ENCODE results near the gene SLC34A3. TPM values are rescaled to one million over a fixed set of nuclear protein-coding genes. Genes with fewer than 3 reads are reported as not detected.

SLC34A3 gene
- total RNA-seq, 1 experiment from 2014 or later = not detected

- Histone ChIP-seq H3K27ac (ENCODE audit: low read depth, low read length, poor library complexity, severe bottlenecking) (peak within 1 kb of the TSS; percentile 76), H3K36me3 (ENCODE audit: insufficient read depth, low read length, poor library complexity, severe bottlenecking) (peaks cover 6% of the 10 kb centered on the region), H3K9me3 (ENCODE audit: low read depth, low read length, poor library complexity, severe bottlenecking) (no peaks in the 10 kb centered on the region), H3K4me3 (ENCODE audit: low read depth, low read length, poor library complexity, severe bottlenecking) (peak within 1 kb of the TSS; percentile 59), H3K4me1 (ENCODE audit: insufficient read depth, low read length, poor library complexity, severe bottlenecking) (peaks cover 34% of the 10 kb centered on the region), H3K27me3 (replicated peaks; ENCODE audit: insufficient read depth, low read depth, low read length, poor library complexity) (no peaks in the 10 kb centered on the region)
- CTCF ChIA-PET = interaction anchor here (0.6 to 1.0 kb wide), 4 partner anchors 12 to 208 kb away, joined by 3 to 9 read pairs (median 5); partner anchors contain the start of gene PAXX
- no TSS peak for BruUV-seq (replicated peaks)
- POLR2A ChIA-PET (ENCODE audit: low non-redundant PET) = no interaction called here
- DNase-seq (ENCODE audit: low spot score) = peak; percentile 100
- no peak for TF ChIP-seq EZH2 (IDR thresholded peaks at IDR 0.05; ENCODE audit: borderline replicate concordance, low read depth, low read length, poor library complexity, severe bottlenecking)
- no peak for TF ChIP-seq CTCF (conservative IDR thresholded peaks at IDR 0.05; ENCODE audit: low read depth, low read length)
- intact Hi-C loops (cut with micrococcal nuclease; ENCODE audit: unreplicated experiment) = loop anchor here (2.0 kb wide), 1 partner anchor 40 kb away; the partner anchor contains the start of gene TUBB4B
Measured at GRCh38 chr9:137200311-137201204, 30.1 kb upstream of the SLC34A3 start, which contains the start of gene TPRN. Gene TPRN (minus strand): TSS chr9:137200741. CDS start chr9:137200711, 30 bp downstream.

- BruUV-seq (replicated peaks) = no TSS peak
- Histone ChIP-seq H3K27ac (ENCODE audit: low read depth, low read length, poor library complexity, severe bottlenecking) (peak overlapping the region; percentile 76), H3K4me1 (ENCODE audit: insufficient read depth, low read length, poor library complexity, severe bottlenecking) (peaks cover 37% of the 10 kb centered on the region), H3K36me3 (ENCODE audit: insufficient read depth, low read length, poor library complexity, severe bottlenecking) (peaks cover 6% of the 10 kb centered on the region), H3K9me3 (ENCODE audit: low read depth, low read length, poor library complexity, severe bottlenecking) (no peaks in the 10 kb centered on the region), H3K4me3 (ENCODE audit: low read depth, low read length, poor library complexity, severe bottlenecking) (peak overlapping the region; percentile 59), H3K27me3 (replicated peaks; ENCODE audit: insufficient read depth, low read depth, low read length, poor library complexity) (no peaks in the 10 kb centered on the region)
- no peak for TF ChIP-seq CTCF (conservative IDR thresholded peaks at IDR 0.05; ENCODE audit: low read depth, low read length)
- TF ChIP-seq EZH2 (IDR thresholded peaks at IDR 0.05; ENCODE audit: borderline replicate concordance, low read depth, low read length, poor library complexity, severe bottlenecking) = no peak
- no peak for DNase-seq (ENCODE audit: low spot score)
- CTCF ChIA-PET = interaction anchor here (0.6 to 1.0 kb wide), 3 partner anchors 12 to 35 kb away, joined by 3 to 9 read pairs (median 4); no protein-coding TSS in a partner anchor
- POLR2A ChIA-PET (ENCODE audit: low non-redundant PET) = no interaction called here
- intact Hi-C loops (cut with micrococcal nuclease; ENCODE audit: unreplicated experiment) = loop anchor here (2.0 kb wide), 1 partner anchor 39 kb away; the partner anchor contains the start of gene TUBB4B
Measured at GRCh38 chr9:137201205-137201868, 29.4 kb upstream of the SLC34A3 start.

- CTCF ChIA-PET = no interaction called here
- Histone ChIP-seq H3K27me3 (replicated peaks; ENCODE audit: insufficient read depth, low read depth, low read length, poor library complexity) (no peaks in the 10 kb centered on the region), H3K4me1 (ENCODE audit: insufficient read depth, low read length, poor library complexity, severe bottlenecking) (peaks cover 43% of the 10 kb centered on the region), H3K4me3 (ENCODE audit: low read depth, low read length, poor library complexity, severe bottlenecking) (no peak overlapping the region), H3K9me3 (ENCODE audit: low read depth, low read length, poor library complexity, severe bottlenecking) (no peaks in the 10 kb centered on the region), H3K27ac (ENCODE audit: low read depth, low read length, poor library complexity, severe bottlenecking) (no peak overlapping the region), H3K36me3 (ENCODE audit: insufficient read depth, low read length, poor library complexity, severe bottlenecking) (peaks cover 6% of the 10 kb centered on the region)
- intact Hi-C loops (cut with micrococcal nuclease; ENCODE audit: unreplicated experiment) = no loop called here
- BruUV-seq (replicated peaks) = no TSS peak
- POLR2A ChIA-PET (ENCODE audit: low non-redundant PET) = no interaction called here
- TF ChIP-seq CTCF (conservative IDR thresholded peaks at IDR 0.05; ENCODE audit: low read depth, low read length) (no peak), EZH2 (IDR thresholded peaks at IDR 0.05; ENCODE audit: borderline replicate concordance, low read depth, low read length, poor library complexity, severe bottlenecking) (no peak)
- DNase-seq (ENCODE audit: low spot score) = no peak
Measured at GRCh38 chr9:137202966-137203365, 27.7 kb upstream of the SLC34A3 start.

Data from A673 (cell line).